Measurements from ENCODE around the gene NINJ2. TPM values are rescaled to one million over a fixed set of nuclear protein-coding genes. Genes with fewer than 3 reads are reported as not detected.

Gene NINJ2
- total and polyA plus RNA-seq, 8 donors: 0.32 to 1.8 (median 0.68) TPM

DNA sequence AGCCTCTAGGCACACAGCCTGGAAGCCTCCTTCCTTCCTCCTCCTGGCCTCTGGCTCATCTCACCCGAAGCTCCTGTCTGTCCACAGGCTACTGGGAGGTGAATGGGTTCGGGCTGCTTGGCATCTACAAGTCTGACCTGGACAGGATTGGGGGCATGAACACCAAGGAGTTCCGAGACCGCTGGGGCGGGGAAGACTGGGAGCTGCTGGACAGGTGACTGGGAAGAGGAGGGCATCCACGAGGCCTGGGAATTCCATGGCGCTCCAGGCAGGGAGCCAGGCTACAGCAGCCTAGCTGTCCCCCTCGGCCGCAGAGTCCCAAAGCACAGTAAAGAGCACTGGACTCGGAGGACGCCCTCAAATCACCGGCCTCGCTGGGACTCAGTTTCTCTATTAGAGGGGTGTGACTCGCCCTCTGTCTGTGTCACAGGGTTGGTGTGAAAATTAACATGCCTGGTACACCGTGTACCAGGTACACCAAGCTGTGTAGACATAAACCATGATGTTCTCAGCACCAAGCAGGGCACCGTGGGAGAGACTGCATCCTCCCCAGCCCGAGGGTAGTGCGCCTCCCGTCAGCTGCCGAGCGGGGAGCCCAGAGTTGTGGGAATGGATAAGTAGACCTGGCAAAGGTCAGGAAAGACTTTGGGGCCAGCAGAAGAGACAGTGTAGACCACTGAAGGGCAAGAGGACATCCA, 103.9 kb downstream of the NINJ2 start:
- Histone ChIP-seq H3K27me3 (no peaks in the 10 kb centered on the region), H3K36me3 (no peaks in the 10 kb centered on the region), H3K4me3 (no peak overlapping the region), H3K4me1 (no peaks in the 10 kb centered on the region), H3K27ac (no peak overlapping the region), H3K9me3 (no peaks in the 10 kb centered on the region)
- DNase-seq (peak in 2 of 6 donors; percentile 41 to 71), ATAC-seq (no peak), FAIRE-seq (no peak)
- 78 to 82% methylated on average over 21 of the region's 21 CpGs for WGBS, 2 donors
- TF ChIP-seq, protein P1, sequence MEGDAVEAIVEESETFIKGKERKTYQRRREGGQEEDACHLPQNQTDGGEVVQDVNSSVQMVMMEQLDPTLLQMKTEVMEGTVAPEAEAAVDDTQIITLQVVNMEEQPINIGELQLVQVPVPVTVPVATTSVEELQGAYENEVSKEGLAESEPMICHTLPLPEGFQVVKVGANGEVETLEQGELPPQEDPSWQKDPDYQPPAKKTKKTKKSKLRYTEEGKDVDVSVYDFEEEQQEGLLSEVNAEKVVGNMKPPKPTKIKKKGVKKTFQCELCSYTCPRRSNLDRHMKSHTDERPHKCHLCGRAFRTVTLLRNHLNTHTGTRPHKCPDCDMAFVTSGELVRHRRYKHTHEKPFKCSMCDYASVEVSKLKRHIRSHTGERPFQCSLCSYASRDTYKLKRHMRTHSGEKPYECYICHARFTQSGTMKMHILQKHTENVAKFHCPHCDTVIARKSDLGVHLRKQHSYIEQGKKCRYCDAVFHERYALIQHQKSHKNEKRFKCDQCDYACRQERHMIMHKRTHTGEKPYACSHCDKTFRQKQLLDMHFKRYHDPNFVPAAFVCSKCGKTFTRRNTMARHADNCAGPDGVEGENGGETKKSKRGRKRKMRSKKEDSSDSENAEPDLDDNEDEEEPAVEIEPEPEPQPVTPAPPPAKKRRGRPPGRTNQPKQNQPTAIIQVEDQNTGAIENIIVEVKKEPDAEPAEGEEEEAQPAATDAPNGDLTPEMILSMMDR (IDR thresholded peaks at IDR 0.05): no peak
- intact Hi-C loops (cut with DNase I): no loop called here

DNA sequence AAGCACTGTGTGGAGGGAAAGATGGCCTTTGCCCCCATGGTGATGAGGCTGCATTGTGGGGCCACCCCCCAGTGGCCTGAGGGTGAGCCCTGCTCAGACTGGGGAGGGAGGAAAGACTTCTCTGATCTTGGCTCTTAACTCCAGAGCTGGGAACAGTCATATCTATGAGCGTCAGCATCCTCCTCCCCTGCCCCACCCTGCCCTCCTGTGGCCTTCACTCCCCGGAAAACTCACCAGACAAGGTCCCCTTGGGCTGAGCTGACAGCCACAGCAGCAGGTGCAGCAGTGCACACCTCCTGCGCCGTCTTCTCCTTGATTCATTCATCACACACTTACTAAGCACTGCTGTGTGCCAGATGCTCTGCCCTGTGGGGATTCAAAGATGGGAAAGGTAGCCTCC, 104.7 kb downstream of the NINJ2 start:
- Histone ChIP-seq H3K36me3 (no peaks in the 10 kb centered on the region), H3K4me3 (no peak overlapping the region), H3K27ac (no peak overlapping the region), H3K4me1 (no peaks in the 10 kb centered on the region), H3K9me3 (no peaks in the 10 kb centered on the region), H3K27me3 (no peaks in the 10 kb centered on the region)
- DNase-seq (no peak), FAIRE-seq (no peak), ATAC-seq (no peak)
- intact Hi-C loops (cut with DNase I): no loop called here
- 60 to 61% methylated on average over 4 of the region's 4 CpGs for WGBS, 2 donors
- TF ChIP-seq, protein P1 (IDR thresholded peaks at IDR 0.05): no peak

DNA sequence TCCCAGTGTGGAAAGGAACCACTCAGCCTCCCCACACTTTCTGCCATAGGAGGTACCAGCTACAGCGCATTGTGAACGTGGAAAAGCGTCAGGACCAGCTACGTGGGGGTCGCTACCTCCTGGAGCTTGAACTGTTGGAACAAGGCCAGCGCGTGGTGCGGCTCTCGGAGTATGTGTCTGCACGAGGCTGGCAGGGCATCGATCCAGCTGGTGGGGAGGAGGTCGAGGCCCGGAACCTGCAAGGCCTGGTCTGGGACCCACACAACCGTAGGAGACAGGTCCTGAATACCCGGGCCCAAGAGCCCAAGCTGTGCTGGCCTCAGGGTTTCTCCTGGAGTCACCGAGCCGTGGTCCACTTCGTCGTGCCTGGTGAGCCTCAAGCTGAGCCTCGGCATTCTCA, 106.7 kb downstream of the NINJ2 start:
- H3K36me3 ChIP-seq: no peaks in the 10 kb centered on the region
- DNase-seq (peak in 1 of 6 donors; percentile 61), FAIRE-seq (no peak), ATAC-seq (no peak)
- no peaks in the 10 kb centered on the region for H3K27me3 ChIP-seq
- H3K9me3 ChIP-seq: no peaks in the 10 kb centered on the region
- TF ChIP-seq, protein P1 (IDR thresholded peaks at IDR 0.05): no peak
- H3K4me1 ChIP-seq: no peaks in the 10 kb centered on the region
- H3K4me3 ChIP-seq: no peak overlapping the region
- no peak overlapping the region for H3K27ac ChIP-seq
- intact Hi-C loops (cut with DNase I): no loop called here
- 85% methylated on average over 20 of the region's 20 CpGs for WGBS, 2 donors

DNA sequence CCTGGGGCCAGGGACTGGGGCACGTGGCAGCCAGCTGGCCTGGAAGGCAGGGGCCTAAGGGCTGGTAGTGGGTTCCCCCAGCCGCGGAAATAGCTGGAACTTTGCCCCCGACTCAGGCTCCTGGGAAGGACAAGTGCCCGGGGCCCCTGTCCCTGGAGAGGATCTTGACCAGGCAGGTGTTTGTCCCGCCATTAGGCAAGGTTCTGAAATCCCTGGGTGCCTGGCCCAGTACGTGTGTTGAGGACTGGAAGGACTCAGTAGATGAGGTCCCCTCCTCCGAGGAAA, 109.3 kb downstream of the NINJ2 start:
- H3K4me3 ChIP-seq: no peak overlapping the region
- 74 to 78% methylated on average over 8 of the region's 8 CpGs for WGBS, 2 donors
- no peaks in the 10 kb centered on the region for H3K4me1 ChIP-seq
- TF ChIP-seq, protein P1 (IDR thresholded peaks at IDR 0.05): no peak
- no peak for DNase-seq
- no peak for FAIRE-seq
- no peaks in the 10 kb centered on the region for H3K27me3 ChIP-seq
- no peaks in the 10 kb centered on the region for H3K36me3 ChIP-seq
- H3K27ac ChIP-seq: no peak overlapping the region
- no peaks in the 10 kb centered on the region for H3K9me3 ChIP-seq
- intact Hi-C loops (cut with DNase I): no loop called here
- ATAC-seq: no peak

DNA sequence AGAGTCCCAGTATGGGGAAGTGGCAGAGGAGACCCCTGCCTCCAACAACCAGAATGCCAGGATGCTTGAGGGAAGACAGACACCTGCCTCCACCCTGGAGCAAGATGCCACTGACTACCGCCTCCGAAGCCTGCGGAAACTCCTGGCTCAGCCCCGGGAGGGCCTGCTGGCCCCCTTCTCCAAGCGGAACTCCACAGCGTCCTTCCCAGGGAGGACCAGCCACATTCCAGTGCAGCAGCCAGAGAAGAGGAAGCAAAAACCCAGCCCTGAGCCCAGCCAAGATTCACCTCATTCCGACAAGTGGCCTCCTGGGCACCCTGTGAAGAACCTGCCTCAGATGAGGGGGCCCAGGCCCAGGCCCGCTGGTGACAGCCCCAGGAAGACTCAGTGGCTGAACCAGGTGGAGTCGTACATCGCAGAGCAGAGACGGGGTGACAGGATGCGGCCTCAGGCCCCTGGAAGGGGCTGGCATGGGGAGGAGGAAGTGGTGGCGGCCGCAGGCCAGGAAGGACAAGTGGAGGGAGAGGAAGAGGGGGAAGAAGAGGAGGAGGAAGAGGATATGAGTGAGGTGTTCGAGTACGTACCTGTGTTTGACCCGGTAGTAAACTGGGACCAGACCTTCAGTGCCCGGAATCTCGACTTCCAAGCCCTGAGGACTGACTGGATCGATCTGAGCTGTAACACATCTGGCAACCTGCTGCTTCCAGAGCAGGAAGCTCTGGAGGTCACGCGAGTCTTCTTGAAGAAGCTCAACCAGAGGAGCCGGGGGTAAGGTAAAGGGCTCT, 109.8 kb downstream of the NINJ2 start:
- 83 to 88% methylated on average over 23 of the region's 23 CpGs for WGBS, 2 donors

More for the DNA sequence above, 109.8 kb downstream of the NINJ2 start:
- ATAC-seq (peak in 1 of 4 donors; percentile 16), FAIRE-seq (no peak), DNase-seq (no peak)
- no peaks in the 10 kb centered on the region for H3K4me1 ChIP-seq
- no peak overlapping the region for H3K27ac ChIP-seq
- H3K4me3 ChIP-seq: no peak overlapping the region
- H3K36me3 ChIP-seq: no peaks in the 10 kb centered on the region
- H3K9me3 ChIP-seq: no peaks in the 10 kb centered on the region
- TF ChIP-seq, protein P1 (IDR thresholded peaks at IDR 0.05): no peak
- intact Hi-C loops (cut with DNase I): no loop called here
- H3K27me3 ChIP-seq: no peaks in the 10 kb centered on the region
